NCI-H460 (cell line): Measurements from ENCODE around the gene CERK. TPM values are rescaled to one million over a fixed set of nuclear protein-coding genes. Genes with fewer than 3 reads are reported as not detected.
A peak's percentile ranks its signal among the peaks of the same experiment; 100 is the strongest.

Experiments used
- DNase-seq: peaks from one replicate; pipeline ENCODE4 v3.0.0-alpha.2; 2016; ENCODE audit warnings: low read depth; ENCODE audit errors: extremely low read depth
- total RNA-seq: library from RNA; depleted of rRNA; stranded (reverse); fragments of >200 nt; shearing (Covaris generic); gene quantifications from 2 replicates; pipeline ENCODE4 v1.2.3, GENCODE V29; 2014

The CERK gene
- total RNA-seq, 1 experiment from 2014 or later = 20.1 TPM

- no peak for DNase-seq
Measured at GRCh38 chr22:46766611-46767010, 28.6 kb upstream of the CERK start.

GRCh38 chr22:46764779-46765485, 26.9 kb upstream of the CERK start:
- no peak for DNase-seq

- DNase-seq = no peak
Measured at GRCh38 chr22:46764140-46764680, 26.2 kb upstream of the CERK start.

GRCh38 chr22:46763051-46763705, 25.1 kb upstream of the CERK start:
- no peak for DNase-seq

- peak; percentile 85 for DNase-seq
Measured at GRCh38 chr22:46762238-46763050, 24.4 kb upstream of the CERK start, which contains the start of gene TBC1D22A. TSS of gene TBC1D22A (plus strand) at chr22:46762650. CDS start at chr22:46762787, 137 bp downstream.

- DNase-seq = no peak
Measured at GRCh38 chr22:46761539-46762237, 23.6 kb upstream of the CERK start.

- DNase-seq = no peak
Measured at GRCh38 chr22:46761017-46761416, 23.0 kb upstream of the CERK start.

- DNase-seq = no peak
Measured at GRCh38 chr22:46758867-46759290, 20.8 kb upstream of the CERK start.

GRCh38 chr22:46758121-46758520, 20.1 kb upstream of the CERK start:
- no peak for DNase-seq

GRCh38 chr22:46757104-46757503, 19.1 kb upstream of the CERK start:
- DNase-seq = no peak

- DNase-seq = no peak
Measured at GRCh38 chr22:46756097-46756496, 18.0 kb upstream of the CERK start.

- no peak for DNase-seq
Measured at GRCh38 chr22:46755525-46755924, 17.5 kb upstream of the CERK start.

GRCh38 chr22:46754826-46755225, 16.8 kb upstream of the CERK start:
- DNase-seq = no peak

- peak; percentile 91 for DNase-seq
Measured at GRCh38 chr22:46754110-46754799, 16.2 kb upstream of the CERK start.

GRCh38 chr22:46753761-46754109, 15.7 kb upstream of the CERK start:
- no peak for DNase-seq

GRCh38 chr22:46753360-46753759, 15.3 kb upstream of the CERK start:
- no peak for DNase-seq

GRCh38 chr22:46752988-46753310, 14.9 kb upstream of the CERK start:
- DNase-seq = no peak

- no peak for DNase-seq
Measured at GRCh38 chr22:46752286-46752987, 14.4 kb upstream of the CERK start.

- no peak for DNase-seq
Measured at GRCh38 chr22:46750863-46751443, 12.9 kb upstream of the CERK start.
